ENCODE data around the gene MPHOSPH6. TPM values are rescaled to one million over a fixed set of nuclear protein-coding genes. Genes with fewer than 3 reads are reported as not detected.

The MPHOSPH6 gene
- total and polyA plus RNA-seq, 2 of the 4 experiments (the other 2 are of a cell fraction) = 5.4 to 15.5 TPM

DNA sequence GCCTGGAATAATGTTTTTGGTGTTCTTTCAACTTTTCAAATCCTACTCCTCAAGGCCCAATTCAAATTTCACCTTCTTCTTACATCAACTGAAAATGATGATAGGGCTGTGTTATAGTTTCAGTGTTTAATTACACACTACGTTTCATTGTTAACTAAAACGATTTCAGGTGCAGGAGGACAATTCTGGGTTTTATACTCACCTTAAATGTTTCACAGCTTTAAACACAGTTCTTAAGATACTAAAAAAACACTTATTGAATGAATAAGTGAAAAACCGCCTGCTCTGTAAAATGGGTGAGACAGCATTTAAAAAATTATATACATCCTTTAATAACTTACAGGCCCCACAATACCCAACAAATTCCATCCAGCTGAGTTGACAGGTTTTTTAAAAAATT lies 6.2 kb upstream of the MPHOSPH6 start:
- Histone ChIP-seq H3K27ac (ENCODE audit: insufficient read depth, low read length) (no peak overlapping the region), H4K20me1 (ENCODE audit: insufficient read depth, low read length) (no peaks in the 10 kb centered on the region), H4K91ac (ENCODE audit: insufficient read depth, low read depth, low read length) (no peak overlapping the region), H3K36me3 (ENCODE audit: control insufficient read depth, insufficient read depth, low read length) (no peaks in the 10 kb centered on the region), H3K79me1 (ENCODE audit: low read depth in 1 of 2, low read length in 2 of 2) (no peaks in the 10 kb centered on the region), H3K56ac (ENCODE audit: extremely low read depth, insufficient read depth, low read length) (no peak overlapping the region), H3K18ac (ENCODE audit: low read depth, low read length) (no peak overlapping the region), H2BK120ac (ENCODE audit: low read depth, low read length) (no peak overlapping the region), H3K4me2 (ENCODE audit: low read depth, low read length) (no peak overlapping the region), H3K4me1 (ENCODE audit: control insufficient read depth, insufficient read depth, low read length) (no peaks in the 10 kb centered on the region), H4K5ac (ENCODE audit: low read depth, low read length) (no peak overlapping the region), H2AK9ac (replicated peaks; ENCODE audit: low read depth, low read length, poor library complexity) (no peak overlapping the region), H3K27me3 (ENCODE audit: control insufficient read depth, insufficient read depth, low read length) (peaks cover 34% of the 10 kb centered on the region), H3K9ac (ENCODE audit: low read depth, low read length) (no peak overlapping the region), H2AFZ (replicated peaks; ENCODE audit: low read length, poor library complexity) (no peak overlapping the region), H4K8ac (ENCODE audit: low read depth in 2 of 2, low read length in 2 of 2) (no peak overlapping the region), H2AK5ac (ENCODE audit: low read depth, low read length) (no peak overlapping the region), H3K4ac (ENCODE audit: low read depth, low read length) (no peak overlapping the region), H2BK5ac (ENCODE audit: low read depth, low read length, poor library complexity, severe bottlenecking) (no peak overlapping the region), H2BK15ac (ENCODE audit: low read depth, low read length) (no peak overlapping the region), H3K23ac (ENCODE audit: low read depth, low read length) (no peak overlapping the region), H2BK20ac (ENCODE audit: low read depth, low read length) (no peak overlapping the region), H3K9me1 (ENCODE audit: insufficient read depth, low read length) (0 out of 2 replicates have a peak, but pooled peaks cover under 1% of the 10 kb centered on the region), H3K14ac (replicated peaks; ENCODE audit: low read depth, low read length) (no peak overlapping the region), H3K9me3 (ENCODE audit: control insufficient read depth, insufficient read depth, low read length) (no peaks in the 10 kb centered on the region), H3K4me3 (ENCODE audit: insufficient read depth, low read depth, low read length) (no peak overlapping the region)
- DNase-seq = no peak
- no peak for TF ChIP-seq POLR2A (IDR thresholded peaks at IDR 0.05; ENCODE audit: low read depth, low read length)
- TF ChIP-seq MXI1 (IDR thresholded peaks at IDR 0.05; ENCODE audit: borderline replicate concordance, low read depth, low read length) = no peak
- TF ChIP-seq RFX5 (IDR thresholded peaks at IDR 0.05; ENCODE audit: low read depth, low read length) = no peak
- intact Hi-C loops (cut with micrococcal nuclease) = no loop called here
- in situ Hi-C loops (cut with MboI; ENCODE audit: low sequenced_read_pairs) = no loop called here
- dilution Hi-C loops (cut with HindIII; ENCODE audit: low sequenced_read_pairs, unreplicated experiment) = no loop called here
- ATAC-seq (ENCODE audit: low read depth) = no peak
- WGBS, 2 experiments (ENCODE audit: extremely low coverage in 2 of 2, insufficient read length in 1 of 2) = no CpG with 5 or more reads among the region's 3 CpGs
- CTCF ChIA-PET = no interaction called here
- BruUV-seq (replicated peaks) = no TSS peak
- POLR2A ChIA-PET (ENCODE audit: unreplicated experiment) = no interaction called here

All from IMR-90 (cell line).